Upper lobe of left lung (tissue), 4 donors: ENCODE measurements around the gene SMIM38.

Experiments
- CTCF ChIP-seq, 6 experiments: fragments of 450-650 bp in 4 of 6; fragments of 200-600 bp in 2 of 6; sonication (generic) in 2 of 6; IDR thresholded peaks; one replicate each; pipeline ENCODE4 v1.5.1; 2016 to 2019; ENCODE audit warnings: antibody characterized with exemption in 6 of 6
- POLR2AphosphoS5 ChIP-seq, 2 donors: sonication (generic); formaldehyde crosslinking; IDR thresholded peaks; one replicate each; pipeline ENCODE4 v1.5.1; 2017; ENCODE audit warnings: antibody characterized with exemption in 2 of 2

- TF ChIP-seq CTCF (IDR thresholded peaks at IDR 0.05) (no peak), POLR2AphosphoS5 (IDR thresholded peaks at IDR 0.05) (no peak)
Measured at GRCh38 chr11:69204246-69204940, 48.7 kb downstream of the SMIM38 start.
